Left renal pelvis (tissue), 4 donors: Measurements from ENCODE around the gene LAD1. TPM values are rescaled to one million over a fixed set of nuclear protein-coding genes. Genes with fewer than 3 reads are reported as not detected.

ENCODE experiments used
- DNase-seq, 4 donors: peaks; one replicate each; pipeline ENCODE4 v3.0.0-alpha.2; 2013; ENCODE audit warnings: low read depth in 4 of 4, low spot score in 3 of 4
- polyA plus RNA-seq, 4 donors: library from polyadenylated mRNA; unstranded; fragments of 120-200 nt; gene quantifications; one replicate each; pipeline ENCODE4 v1.2.1, GENCODE V29; 2013; ENCODE audit not compliant: insufficient read length in 4 of 4

The LAD1 gene
- polyA plus RNA-seq, 4 donors = 0.60 to 38.6 (median 29.7) TPM

DNA sequence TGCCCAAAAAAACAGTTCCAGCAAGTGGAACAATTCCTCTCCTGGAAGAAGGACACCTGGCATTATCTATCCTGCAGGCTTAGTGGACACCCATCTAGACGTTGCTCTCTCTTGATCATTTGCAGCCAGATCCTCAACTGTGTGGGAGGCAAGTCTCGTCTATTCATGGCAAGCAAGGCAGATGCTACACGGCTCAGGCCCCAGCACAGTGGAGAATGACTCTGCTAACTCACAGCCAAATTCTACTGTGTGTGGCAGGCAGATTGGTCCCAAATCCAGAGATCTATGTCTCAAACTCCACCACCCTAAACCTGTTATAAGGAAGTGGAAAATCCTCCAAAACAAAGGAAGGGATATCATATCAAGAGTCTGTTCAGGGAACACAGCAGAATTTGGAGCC, 28.6 kb downstream of the LAD1 start:
- DNase-seq = no peak

DNA sequence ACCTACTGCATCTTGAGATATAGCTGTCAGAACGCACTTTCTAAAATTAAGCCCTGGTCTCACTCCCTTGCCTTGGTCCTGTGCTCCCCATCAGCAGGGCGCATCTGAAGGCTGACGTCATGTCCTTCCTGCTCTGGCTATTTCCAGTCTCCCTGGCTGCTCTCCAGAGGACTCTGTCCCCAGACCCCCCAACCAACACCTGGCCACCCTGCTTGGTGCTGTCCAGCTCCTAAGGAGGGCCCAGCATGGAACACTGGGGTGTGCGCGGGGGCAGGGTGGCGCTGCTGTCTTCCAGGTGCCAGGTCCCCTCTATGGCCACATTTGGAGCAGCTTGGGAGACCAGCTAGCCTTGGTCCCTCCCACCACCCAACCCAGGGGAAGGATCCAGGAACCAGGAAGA, 29.9 kb downstream of the LAD1 start:
- DNase-seq = no peak

- no peak for DNase-seq
These were observed 32.4 kb downstream of the LAD1 start for GRCh38 chr1:201366696-201367095.

- no peak for DNase-seq
These were observed 33.9 kb downstream of the LAD1 start for GRCh38 chr1:201365251-201365650.

GRCh38 chr1:201364808-201365105, 34.4 kb downstream of the LAD1 start:
- peak in 1 of 4 donors; percentile 58 for DNase-seq

DNA sequence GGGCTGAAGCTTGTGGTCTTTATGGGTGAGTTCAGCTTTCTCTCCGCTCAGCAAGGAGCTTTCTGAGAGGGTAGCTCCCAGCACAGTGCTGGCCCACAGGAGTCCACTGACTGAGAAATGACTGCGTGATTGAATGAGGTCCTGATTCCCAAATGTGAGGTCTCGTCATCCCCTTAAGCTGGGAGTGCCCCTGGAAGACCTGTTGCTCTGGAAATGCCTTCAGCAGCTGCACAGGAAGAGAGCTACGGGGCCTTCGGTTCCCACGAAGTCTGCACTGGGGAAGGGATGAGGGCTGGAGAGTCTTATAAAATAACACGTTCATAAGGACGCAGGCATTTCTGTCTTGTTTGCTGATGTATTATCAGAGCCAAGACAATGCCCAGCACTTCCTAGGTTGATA, 35.7 kb downstream of the LAD1 start:
- no peak for DNase-seq

DNA sequence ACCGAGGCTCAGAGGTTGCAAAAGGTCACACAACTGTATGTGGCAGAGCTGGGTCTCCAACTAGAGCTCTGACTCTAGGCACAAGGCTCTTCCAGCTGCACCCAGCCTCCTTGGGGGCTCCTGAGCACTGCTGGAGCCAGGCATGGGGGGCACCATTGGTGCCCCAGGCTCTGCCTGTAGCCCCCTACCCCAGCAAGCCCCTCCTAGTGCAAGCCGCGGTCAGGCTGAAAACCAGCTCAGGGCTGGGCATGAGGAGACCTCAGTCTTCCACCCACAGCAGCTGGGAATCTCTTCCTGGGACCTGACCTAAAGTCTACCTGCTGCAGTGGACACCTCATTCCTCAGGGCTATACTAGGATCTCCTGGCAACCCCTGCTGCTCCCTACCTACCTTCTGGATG, 36.2 kb downstream of the LAD1 start:
- no peak for DNase-seq

DNA sequence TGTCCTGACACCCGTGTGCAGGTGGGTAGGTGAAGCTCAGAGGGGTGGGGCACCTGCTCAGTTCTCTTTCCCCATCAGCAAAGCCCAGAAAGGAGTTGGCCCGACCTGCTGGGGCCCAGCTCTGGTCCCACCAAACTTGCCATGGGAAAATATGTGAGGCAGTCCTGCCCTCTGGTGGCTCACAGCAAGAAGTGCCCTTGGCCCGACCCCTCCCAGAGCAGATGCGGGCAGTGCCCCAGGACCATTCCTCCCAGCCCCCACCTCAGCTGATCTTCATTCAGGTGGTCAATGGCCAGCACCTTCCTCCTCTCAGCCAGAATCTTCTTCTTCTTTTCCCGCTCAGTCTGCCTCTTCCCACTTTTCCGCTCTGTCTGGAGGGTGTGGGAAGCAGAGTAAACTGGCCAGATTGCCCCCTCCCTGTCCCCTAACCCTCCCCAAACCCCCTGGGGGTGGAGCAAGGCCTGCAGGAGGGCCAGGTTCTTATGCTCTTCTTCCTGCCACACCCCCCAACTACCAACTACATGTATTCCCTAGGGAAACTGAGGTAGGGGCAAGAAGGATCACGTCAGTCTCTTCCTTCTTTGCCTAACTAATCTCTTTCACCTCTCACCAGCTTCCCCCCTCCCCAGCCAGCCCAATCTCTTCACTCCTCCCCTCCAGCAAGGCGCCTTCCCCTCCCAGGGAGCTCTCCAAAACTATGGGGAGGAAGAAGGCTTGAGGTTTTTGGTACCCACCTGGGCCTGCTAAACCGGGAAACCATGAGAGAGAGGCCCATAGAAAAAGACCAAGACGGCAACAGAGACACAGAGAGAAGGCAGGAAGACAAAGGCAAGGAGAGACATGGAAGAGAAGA, 37.2 kb downstream of the LAD1 start:
- DNase-seq = no peak

GRCh38 chr1:201360901-201361651, 38.0 kb downstream of the LAD1 start:
- no peak for DNase-seq

GRCh38 chr1:201360486-201360885, 38.6 kb downstream of the LAD1 start:
- DNase-seq = no peak

GRCh38 chr1:201359873-201360210, 39.3 kb downstream of the LAD1 start:
- no peak for DNase-seq

DNA sequence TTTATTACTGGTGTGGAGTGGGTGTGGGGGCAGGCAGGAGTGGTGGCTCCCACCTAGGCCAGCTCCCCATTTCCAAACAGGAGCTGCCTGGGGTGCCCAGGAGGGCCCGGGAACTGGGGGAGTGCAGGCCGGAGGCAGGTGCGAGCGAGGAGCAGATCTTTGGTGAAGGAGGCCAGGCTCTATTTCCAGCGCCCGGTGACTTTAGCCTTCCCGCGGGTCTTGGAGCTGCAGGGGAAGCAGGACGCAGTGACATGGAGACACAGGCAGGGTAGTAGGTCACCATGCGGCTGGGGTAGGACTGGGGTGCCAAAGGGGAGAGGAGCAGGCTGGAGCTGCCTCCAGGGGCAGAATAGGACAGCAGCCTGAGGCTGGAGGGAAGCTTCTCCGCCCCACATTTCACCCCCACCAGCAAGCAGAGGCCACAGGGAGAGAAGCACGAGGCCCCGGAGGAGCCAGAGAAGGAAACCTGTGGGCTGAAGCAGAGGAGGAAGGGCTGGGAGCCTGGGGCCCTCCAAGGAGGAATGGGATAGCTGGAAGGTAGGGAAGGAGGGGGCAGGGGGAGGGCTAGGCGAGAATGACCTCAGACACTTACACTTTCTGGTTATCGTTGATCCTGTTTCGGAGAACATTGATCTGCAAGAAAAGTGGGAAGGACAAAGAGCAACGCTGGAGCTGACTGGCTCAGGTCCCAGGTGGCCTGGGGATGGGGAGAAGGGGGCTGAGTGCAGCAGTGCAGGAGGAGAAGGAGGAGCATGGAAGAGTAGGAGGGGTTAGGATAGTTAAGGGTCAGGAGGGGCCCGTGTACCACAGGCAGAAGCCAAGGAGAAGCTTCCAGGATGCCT, 39.9 kb downstream of the LAD1 start:
- no peak for DNase-seq

DNA sequence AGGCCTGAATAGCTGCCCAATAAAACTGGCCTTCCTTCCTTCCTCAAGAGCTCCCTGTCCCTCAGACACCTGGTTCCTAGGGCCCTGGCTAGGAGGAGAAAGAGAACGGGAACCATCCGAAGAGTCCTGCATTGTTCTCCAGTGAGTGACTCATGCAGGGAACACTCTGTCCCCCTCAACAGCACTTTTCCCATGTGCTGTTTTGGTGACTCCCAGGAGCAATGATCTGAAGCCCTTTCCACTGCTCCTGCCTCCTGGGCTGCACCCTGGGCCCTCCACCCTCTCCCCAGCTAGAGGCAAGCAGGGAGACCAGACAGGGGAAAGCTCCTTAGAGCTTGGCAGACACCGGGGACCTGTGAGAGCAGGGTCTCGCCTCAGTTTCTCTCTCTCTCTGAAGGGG, 40.5 kb downstream of the LAD1 start:
- DNase-seq = no peak

- DNase-seq = no peak
These were observed 41.3 kb downstream of the LAD1 start for GRCh38 chr1:201357636-201358348.

DNA sequence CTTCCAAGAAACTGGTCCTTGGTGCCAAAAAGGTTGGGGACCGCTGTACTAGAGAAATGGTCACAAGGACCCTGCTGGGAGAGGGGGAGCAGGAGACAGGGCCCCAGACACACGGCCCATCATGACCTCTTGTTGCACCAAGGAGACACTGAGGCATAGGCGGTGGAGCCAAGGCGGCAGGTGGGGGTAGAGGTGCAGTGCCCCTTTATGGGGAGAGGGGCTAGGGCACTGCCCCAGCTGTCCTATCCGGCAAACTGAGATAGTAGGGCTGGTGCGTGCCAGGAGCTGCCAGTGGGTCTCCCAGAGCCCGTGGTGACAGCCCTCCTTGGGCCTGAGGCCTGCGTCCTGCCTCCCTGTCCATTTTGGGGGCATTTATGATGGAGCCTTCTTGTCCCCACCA, 41.9 kb downstream of the LAD1 start:
- no peak for DNase-seq

DNA sequence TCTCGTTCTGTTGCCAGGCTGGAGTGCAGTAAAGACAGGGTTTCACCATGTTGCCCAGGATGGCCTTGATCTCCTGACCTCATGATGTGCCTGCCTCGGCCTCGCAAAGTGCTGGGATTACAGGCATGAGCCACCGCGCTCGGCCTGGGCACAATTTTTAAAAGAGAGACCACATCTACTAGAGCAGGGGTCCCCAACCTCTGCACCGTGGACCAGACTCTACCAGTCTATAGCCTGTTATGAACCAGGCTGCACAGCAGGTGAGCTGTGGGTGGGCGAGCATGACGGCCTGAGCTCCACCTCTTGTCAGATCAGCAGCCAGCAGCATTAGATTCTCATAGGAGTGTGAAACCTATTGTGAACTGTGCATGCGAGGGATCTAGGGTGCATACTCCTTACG, 42.4 kb downstream of the LAD1 start:
- no peak for DNase-seq

DNA sequence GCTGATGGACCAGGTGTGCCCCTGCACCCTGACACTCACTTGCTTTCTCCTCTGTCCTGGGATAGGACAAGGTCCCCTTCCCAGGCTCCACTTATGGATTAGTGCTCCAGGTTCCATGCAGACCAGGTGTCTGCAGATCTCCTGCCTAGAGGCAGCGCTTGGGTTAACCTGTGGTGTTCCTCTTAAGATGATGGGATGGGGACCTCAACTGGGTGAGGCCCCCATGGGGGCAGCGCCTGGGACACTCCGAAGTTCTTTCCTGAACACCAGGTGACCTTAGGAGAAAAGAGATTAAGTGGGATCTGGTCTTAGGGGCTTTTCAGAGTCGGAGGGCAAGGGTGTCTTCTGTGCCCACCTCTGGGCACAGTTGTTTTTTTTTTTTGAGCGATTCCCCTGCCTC, 42.9 kb downstream of the LAD1 start:
- no peak for DNase-seq

- no peak for DNase-seq
These were observed 43.7 kb downstream of the LAD1 start for GRCh38 chr1:201355471-201355870.

GRCh38 chr1:201354901-201355295, 44.2 kb downstream of the LAD1 start:
- no peak for DNase-seq

DNA sequence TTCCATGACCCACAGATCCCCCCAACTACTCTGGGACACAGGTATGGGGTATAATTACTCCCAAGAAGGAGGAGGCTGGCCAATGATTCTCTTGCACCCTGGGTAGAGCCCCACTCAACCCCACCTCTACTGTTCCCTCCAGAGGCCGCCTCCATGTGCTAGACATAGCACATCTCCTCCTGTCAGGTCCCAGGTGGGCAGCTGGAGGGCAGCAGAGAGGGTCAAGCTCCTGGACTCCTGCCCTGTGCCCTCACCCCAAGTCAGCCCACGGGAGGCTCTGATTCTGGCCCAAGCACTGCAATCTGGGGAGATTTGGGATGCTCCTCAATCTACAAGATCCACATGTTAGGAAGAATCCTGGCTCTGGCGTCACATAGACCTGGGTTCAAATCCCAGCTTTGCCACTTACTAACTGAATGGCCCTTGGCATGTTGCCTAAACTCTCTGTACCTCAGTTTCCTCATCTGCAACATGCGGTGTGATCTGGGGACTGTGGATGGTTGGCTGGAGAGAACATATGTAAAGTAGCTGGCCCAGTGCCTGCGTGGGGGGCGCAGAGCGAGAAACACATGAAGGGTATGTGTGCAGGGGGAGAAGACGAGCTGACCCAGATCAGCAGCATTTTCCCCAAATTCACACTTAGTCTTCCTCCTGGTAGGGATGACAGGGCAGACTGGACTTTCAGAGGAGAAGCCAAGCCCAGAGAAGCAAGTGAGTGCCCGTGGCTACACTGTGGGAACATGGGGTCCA, 44.8 kb downstream of the LAD1 start:
- no peak for DNase-seq
